Heart right ventricle (tissue), 12 donors: ENCODE measurements around the gene ZNF442. TPM values are rescaled to one million over a fixed set of nuclear protein-coding genes. Genes with fewer than 3 reads are reported as not detected.

Source experiments
- polyA plus RNA-seq, 2 donors: library from polyadenylated mRNA; stranded (reverse); fragments of 200-250 nt; gene quantifications; one replicate each; pipeline ENCODE4 v1.2.3, GENCODE V29; 2013
- total RNA-seq, 10 donors: library from RNA; stranded (reverse); fragmentation: NEBNext Ultra II Directional in 3 of 10; extraction: Animal tissue kit (Norgen Biotek cat#: 25700) in 3 of 10; gene quantifications; one replicate each; pipeline versions ENCODE4 v1.2.1 to v1.2.4, GENCODE V29; 2021 to 2023
- donor health status: ischemic (EF 13 %, LVEDD 7.1; RV severe dilation, severe dysfunction).
- donor health status: healthy with polysubstance abuse.
- donor health status: DM: no; HTN: yes; CAD: no.
- donor health status: DM: no; HTN: no; CAD: no.
- donor health status: ischemic (EF 25% LVEDD 6.9; RV normal size, moderate dysfunction).
- donor health status: ischemic (EF 25% LVEDD 5.7; RV mildly dilated, moderate dysfunction).
- donor health status: healthy.
- donor health status: nonischemic (EF 11% LVEDD 7.7; RV severe dilation, severe dysfunction).
- donor health status: DM: yes; HTN: yes; CAD: no.
- donor health status: PGD.
- donor health status: ischemic (EF 29% LVEDD 5.4; RV normal size, mild dysfunction).
- donor health status: nonischemic (EF 23%, LVEDD 6.1; RV moderate dilation, normal function).

The ZNF442 gene
- total and polyA plus RNA-seq, 12 donors: 0.54 to 6.1 (median 3.6) TPM

Other genes starting within 250 kb of the ZNF442 start
- 1 to 10 TPM in 2 of 10 donors, under 1 TPM in 6, not detected in 2; 0.37 to 1.1 (median 0.95) TPM for gene ZNF20, start 225.3 kb downstream of the ZNF442 start, total RNA-seq
- gene ZNF20, start 225.3 kb downstream of the ZNF442 start, polyA plus RNA-seq: 1 to 10 TPM in 1 of 2 donors, under 1 TPM in 1; 0.59 to 1.6 TPM
- 1 to 10 TPM; 3.1 to 8.8 (median 5.9) TPM for gene ZNF625, start 208.9 kb downstream of the ZNF442 start, total RNA-seq
- gene ZNF625, start 208.9 kb downstream of the ZNF442 start, polyA plus RNA-seq: 1 to 10 TPM in 1 of 2 donors, under 1 TPM in 1; 0.65 to 2.9 TPM
- 1 to 10 TPM; 3.3 to 7.1 (median 4.6) TPM for gene ZNF136, start 202.6 kb downstream of the ZNF442 start, total RNA-seq
- 1 to 10 TPM; 2.0 to 4.8 TPM for gene ZNF136, start 202.6 kb downstream of the ZNF442 start, polyA plus RNA-seq
- gene ZNF44, start 70.8 kb downstream of the ZNF442 start, total RNA-seq: 10 to 100 TPM in 6 of 10 donors, 1 to 10 TPM in 4; 7.5 to 12.7 (median 10.4) TPM
- 10 to 100 TPM in 1 of 2 donors, 1 to 10 TPM in 1; 6.3 to 16.1 TPM for gene ZNF44, start 70.8 kb downstream of the ZNF442 start, polyA plus RNA-seq
- gene ZNF563, start 32.0 kb downstream of the ZNF442 start, total RNA-seq: 1 to 10 TPM; 2.1 to 6.2 (median 4.5) TPM
- gene ZNF563, start 32.0 kb downstream of the ZNF442 start, polyA plus RNA-seq: 1 to 10 TPM; 1.6 to 2.9 TPM
- 1 to 10 TPM; 1.6 to 2.9 (median 2.0) TPM for gene ZNF799, start 35.6 kb upstream of the ZNF442 start, total RNA-seq
- 1 to 10 TPM; 1.6 to 6.2 TPM for gene ZNF799, start 35.6 kb upstream of the ZNF442 start, polyA plus RNA-seq
- gene ZNF443, start 75.3 kb upstream of the ZNF442 start, total RNA-seq: 1 to 10 TPM; 1.2 to 3.4 (median 2.5) TPM
- 1 to 10 TPM; 1.0 to 3.4 TPM for gene ZNF443, start 75.3 kb upstream of the ZNF442 start, polyA plus RNA-seq
- gene ZNF709, start 119.1 kb upstream of the ZNF442 start, total RNA-seq: 1 to 10 TPM in 9 of 10 donors, under 1 TPM in 1; 0.95 to 3.4 (median 1.9) TPM
- 1 to 10 TPM in 1 of 2 donors, under 1 TPM in 1; 0.64 to 2.6 TPM for gene ZNF709, start 119.1 kb upstream of the ZNF442 start, polyA plus RNA-seq
- 10 to 100 TPM in 3 of 10 donors, 1 to 10 TPM in 7; 5.9 to 11.2 (median 9.5) TPM for gene ZNF564, start 185.8 kb upstream of the ZNF442 start, total RNA-seq
- 10 to 100 TPM in 1 of 2 donors, 1 to 10 TPM in 1; 2.9 to 11.0 TPM for gene ZNF564, start 185.8 kb upstream of the ZNF442 start, polyA plus RNA-seq
- 1 to 10 TPM; 3.2 to 7.2 (median 5.2) TPM for gene ZNF490, start 245.1 kb upstream of the ZNF442 start, total RNA-seq
- under 1 TPM; 0.22 to 0.95 TPM for gene ZNF490, start 245.1 kb upstream of the ZNF442 start, polyA plus RNA-seq
- gene ZNF791, start 245.2 kb upstream of the ZNF442 start, total RNA-seq: 10 to 100 TPM; 13.1 to 22.1 (median 16.8) TPM
- 1 to 10 TPM; 4.7 to 8.0 TPM for gene ZNF791, start 245.2 kb upstream of the ZNF442 start, polyA plus RNA-seq